GM19043 (cell line): Measurements from ENCODE around the gene NTRK3.

Experiments
- ATAC-seq: cut with Tn5 transposase; IDR thresholded peaks from one replicate; pipeline ENCODE4 v1.9.1; 2021; ENCODE audit warnings: low read depth; ENCODE audit not compliant: unreplicated experiment

Gene NTRK3

DNA sequence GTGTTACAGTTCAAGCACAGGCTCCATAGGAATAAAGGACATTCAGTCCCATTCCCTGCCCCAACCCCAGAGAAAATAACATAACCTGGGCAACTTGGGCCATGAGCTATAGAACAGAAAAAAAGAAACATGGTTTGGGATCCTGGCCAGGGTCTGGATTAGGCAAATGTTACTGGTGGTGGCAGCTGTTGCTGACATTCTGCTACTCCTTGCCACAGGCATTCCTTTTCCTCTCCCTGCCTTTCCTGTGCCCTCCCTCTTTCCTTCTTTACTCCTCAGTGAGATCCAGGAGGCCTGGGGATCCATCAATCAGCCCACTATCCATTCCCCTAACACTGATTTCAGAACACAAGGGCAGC is 129.1 kb downstream of the NTRK3 start:
- no peak for ATAC-seq

DNA sequence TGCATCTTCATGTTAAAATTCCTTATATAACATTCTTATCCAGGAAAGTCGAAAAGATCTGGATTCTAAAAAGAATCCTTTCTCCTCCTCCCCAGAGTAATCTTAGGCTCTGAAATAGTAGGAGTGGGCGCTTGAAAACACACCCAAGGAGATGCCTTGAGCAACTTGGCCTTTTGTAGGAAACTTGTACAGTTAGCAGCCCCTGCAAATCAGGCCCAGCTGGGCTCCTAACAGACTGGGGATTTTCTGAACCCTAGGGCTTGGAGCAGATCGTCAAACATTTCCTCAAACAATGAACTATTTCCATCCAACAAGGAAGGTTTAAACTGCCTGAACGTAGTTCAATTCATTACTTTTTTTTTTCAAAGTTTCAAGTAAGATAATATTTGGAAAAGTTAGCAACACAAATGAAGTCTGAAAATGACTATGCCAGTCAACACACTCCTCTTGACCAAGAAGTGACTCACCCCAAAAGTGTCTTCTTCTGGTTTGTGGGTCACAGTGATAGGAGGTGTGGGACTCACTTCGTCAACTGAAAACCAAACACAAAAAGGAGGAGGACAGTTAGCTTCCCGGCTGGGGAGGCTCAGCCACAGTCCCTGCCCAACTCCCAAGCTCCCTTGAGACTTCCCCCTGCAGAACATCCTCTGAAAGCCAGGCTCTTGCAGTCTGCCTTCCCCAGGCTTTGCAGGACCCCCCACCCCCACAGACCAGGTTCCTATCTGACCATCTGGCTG is 129.7 kb downstream of the NTRK3 start:
- ATAC-seq, result no peak

DNA sequence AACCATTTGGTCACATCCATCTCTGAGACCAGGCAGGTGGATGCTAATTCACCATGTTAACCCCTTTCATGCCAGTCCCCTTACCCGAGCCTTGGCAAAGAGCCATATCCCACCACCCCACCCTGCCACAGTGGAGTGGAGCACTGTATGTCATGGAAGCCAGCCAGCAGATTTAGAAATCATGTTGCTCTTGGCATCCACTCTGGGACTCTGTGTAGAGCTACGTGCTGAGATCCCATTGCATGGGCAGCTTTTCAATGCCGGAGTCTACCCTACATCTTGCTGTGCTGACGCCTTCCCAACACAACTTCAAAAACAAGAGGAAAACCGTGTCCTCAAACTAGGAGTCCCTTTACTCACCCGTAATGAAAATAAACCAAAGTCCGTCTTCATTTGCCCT is 131.0 kb downstream of the NTRK3 start:
- ATAC-seq, result no peak

DNA sequence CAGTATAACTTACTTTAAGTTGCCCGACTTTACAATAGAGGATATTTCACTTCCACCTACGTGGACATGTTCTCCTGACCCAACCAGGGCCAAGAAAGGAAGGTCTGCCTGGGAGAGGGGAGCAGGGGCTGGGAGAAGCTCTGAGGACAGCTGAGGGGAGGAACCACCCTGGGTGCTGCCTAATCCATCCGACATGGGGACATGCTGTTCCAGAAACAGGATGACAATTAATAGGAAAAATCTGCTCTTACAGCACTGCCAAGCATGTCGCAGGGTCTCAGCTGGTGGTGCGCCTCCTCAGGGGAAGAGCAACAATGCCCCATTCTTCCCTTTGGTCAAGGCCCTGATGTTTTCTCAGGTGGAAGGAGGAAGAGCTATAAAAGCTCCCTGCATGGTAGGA is 132.3 kb downstream of the NTRK3 start:
- no peak for ATAC-seq

DNA sequence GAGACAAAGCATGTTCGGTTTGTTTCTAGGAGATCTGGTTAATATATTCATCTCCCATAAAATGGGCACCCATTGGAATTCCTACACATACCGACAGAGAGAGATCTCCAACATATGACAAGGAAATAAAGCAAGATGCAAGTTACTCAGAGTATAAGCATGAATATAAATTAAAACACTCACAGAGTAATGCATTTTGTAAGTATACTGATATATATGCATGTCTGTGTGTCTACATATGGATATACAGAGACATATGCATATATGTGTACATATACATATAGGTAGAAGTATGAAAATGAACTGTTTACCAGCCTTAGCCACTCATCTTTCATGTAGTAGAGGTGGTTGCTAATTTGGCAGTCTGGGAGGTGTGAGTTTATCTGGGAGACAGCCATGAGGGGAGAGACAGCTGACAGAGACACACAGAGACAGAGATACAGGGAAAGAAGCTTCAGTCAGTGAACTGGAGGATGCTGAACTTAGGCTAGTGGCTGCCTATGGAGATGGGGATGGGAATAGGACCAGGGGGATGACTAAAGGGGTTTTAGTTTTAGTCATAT is 134.5 kb downstream of the NTRK3 start:
- ATAC-seq, result no peak

DNA sequence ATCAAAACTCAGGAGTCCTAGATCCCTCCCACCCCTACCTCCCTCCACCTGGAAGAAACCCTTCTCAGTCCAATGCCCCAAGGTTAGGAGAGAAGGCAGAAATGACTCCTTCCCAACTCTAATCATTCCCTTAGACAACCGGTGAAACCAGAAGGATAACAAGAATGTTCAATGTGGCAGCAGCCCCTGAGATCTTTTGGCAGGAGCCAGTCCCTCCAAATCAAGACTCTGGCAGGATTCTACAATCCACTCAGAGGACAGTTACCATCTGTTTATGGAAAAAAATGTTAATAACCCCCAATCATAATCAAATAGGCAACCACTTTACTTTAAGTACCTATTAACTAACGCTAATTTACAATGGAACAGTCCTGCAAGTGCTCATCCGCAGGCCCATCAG is 136.5 kb downstream of the NTRK3 start:
- ATAC-seq, result no peak

DNA sequence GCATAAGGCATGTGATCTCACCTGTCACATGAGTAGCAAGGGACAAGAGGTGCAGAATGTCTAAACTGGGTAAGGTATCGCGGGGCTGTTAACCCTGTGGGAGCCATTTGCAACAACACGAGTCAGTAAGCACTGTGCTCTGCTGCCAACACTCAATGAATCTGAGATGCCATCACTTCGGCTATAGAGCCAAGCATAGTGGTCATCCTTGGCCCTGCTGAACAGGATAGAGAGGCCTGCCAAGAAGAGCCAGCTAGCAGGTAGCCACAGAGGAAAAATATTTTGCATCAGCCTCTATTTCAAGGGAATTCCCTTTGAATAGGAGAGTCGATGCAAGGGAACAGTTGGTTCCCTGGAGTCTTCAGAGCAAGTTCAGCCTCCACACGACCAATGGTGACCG is 137.8 kb downstream of the NTRK3 start:
- no peak for ATAC-seq

DNA sequence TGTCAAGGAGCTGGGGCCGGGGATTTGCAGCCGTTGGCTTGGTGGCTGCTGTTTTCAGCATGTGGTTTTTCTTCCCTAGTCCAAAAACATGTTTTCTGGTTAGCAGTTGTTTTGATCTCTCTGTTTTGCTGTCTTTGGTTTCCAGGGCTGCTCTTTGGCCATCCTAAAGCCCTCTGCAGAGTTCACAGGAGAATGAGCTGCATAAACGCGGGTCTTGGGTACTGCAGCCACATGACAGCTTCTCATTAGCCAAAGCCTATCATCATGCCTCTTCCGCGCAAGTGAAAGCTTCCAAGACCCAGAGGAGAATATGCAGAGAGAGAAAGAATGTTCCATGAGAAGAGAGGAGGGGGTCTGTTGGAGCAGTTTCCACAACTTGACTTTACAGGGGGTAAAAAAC is 138.5 kb downstream of the NTRK3 start:
- ATAC-seq, result no peak

DNA sequence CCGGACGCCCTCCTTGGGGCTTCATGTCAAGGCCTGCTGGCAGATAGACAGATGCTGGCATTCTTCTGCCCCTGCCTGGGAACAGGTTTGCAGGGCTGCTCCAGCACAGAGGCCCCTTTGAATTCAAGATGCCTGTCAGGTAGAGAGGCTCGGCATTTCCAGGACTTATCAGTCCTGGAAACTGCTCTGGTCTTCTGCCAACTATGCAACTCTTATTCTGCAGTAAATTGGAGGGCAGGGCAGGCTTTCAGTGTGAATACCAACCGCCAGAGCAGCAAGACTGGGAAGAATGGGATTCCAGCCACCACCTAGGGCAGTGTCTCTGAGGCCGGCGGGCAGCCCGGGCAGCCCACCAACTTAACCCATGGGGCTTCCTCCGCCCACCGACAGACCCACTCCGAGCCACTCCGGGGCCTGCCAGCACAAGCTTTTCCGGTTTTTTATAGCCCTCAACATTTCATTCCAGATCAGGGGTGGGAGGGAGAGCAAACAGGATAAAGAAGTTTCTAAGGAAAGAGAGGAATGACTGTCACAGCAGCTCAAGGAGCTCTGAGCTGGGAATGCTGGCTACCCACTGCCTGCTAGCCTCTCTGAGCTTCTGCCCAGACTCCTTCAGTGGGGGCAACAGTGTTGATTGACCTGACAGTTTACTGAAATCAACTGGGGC is 140.9 kb downstream of the NTRK3 start:
- no peak for ATAC-seq

DNA sequence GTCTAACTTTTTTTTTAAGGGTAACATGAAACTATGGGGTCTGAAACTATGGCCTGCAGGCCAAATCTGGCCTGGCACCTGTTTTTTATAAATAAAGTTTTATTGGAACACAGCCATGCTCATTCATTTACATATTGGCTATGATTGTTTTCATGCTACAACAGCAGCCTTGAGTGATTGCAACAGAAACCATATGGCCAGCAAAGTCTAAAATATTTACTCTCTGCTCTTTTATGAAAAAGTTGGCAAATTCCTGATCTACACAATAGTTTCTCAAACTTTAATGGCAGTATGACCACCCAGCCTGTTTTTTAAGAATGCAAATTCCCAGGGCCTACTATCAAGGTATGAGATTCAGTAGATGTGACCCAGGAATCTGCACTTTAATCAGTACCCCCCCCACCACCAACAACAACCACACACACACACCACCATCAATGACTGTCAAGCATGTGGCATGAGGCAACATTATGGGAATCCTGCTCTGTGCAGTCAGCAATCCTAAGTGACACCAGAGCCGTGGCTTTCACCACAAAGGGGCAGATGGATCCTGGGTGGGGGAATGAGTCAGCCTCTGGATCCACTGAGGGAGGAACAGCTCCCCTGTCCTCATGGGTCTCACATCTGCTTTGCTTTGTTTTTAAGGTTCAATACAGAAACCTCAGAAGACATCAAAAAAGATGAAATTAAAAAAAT is 142.8 kb downstream of the NTRK3 start:
- ATAC-seq, result no peak

DNA sequence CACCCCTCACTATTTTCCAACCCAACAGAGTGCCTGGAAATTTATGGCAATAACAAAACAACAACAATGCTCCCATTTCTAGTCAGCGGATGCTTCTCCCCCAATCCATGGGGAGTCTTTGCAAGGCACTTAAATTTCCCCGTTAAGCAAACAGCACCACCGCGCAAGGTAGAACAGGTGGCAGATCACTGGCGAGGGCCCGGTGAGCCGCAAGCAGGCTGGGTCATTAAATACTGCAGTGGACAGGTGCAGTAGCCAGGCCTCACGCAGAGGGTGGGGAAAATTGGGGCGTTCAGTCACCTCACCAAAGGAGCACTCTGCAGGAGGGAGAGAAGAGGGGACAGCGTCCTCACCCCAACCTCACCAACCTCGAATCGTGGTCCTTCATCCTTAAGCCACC is 147.5 kb downstream of the NTRK3 start:
- no peak for ATAC-seq

DNA sequence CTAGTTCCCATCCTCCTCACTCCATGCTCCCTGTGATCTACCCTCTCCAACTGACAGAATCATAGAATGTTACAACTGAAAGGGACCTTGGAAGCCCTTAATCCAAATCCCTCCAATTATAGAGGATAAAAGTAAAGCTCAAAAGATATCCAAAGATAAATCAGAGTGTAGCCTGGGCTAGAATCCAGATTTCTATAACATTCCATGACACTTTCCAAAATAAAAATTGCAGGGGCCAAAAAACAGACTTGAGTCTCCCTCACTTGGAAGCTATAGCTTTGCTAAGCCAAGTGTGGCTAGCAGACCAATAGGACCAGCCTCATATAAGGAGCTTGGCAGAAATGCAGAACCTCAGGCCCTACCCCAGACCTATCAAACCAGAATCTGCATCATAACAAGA is 148.1 kb downstream of the NTRK3 start:
- no peak for ATAC-seq

DNA sequence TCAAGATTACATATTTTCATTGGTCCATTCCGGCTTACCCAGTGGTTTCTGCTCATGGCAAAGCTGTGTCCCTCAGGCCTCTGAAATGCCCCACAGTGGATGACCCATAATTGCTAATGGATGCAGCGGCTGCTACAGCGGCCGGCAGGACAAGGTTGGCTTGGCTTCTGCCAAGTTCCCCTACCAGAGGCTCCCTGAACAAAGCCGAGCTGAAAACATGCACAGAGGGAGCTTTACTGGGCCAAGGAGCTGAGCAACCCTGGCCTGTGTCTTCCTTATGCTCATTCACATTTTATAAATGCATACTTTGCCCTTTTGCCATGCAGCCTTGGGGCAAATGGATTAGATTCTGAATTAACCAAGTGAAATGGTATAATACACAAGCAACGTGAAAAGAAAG is 150.5 kb downstream of the NTRK3 start:
- no peak for ATAC-seq

DNA sequence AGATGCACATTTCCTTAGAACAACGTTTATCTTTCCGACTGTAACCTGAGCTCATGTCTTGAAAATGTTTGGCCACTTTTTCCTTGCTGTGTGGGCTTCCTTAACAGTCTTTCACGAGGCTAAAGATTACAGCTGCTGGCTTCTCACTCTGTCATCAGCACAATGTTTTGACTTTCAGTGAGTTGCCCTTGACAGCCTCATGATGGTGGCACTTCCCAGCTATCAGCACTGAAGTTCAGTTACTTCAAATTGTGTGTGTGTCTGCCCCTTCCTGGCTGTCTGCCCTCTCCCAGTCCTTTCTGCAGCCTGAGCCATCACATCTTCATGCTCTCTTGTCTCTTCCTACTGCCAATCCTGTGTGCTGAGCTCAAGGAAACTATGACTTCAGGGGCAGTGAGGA is 152.2 kb downstream of the NTRK3 start:
- no peak for ATAC-seq

DNA sequence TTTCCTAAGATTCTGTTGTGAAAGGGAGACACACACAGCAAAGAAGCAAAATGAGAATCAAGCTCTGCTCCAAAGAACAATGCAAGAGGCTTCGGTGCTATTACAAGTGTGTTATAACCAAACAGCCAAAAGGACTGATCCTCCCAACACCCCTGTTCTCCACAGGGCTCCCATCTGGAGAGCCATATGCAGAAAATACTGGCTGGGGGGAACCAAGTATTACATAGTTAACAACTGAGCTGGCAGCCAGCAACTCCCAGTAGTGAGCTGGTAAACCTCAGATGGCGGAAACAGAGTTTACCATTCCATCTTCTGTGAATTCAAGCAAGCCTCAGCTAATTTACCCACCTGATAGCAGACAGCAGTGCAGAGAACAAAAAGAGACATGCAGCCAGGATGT is 156.4 kb downstream of the NTRK3 start:
- no peak for ATAC-seq

DNA sequence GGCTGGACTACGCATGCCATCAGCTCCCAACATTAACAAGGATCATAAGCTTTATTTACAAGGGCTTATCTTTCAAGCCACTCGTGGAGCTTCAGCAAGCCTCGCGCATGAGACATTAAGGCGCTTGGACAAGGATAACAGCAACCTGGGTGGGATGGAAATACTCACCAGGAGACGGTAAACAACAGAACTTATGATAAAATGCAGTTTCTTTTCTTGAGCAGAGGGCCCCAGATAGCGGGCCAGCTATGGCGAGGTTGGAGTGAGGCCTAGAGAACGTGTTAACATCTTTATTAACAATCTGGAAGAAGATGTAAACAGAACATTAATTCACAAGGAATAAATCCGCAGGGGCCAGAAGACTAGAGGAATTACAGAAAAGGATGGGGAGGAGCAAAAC is 158.2 kb downstream of the NTRK3 start:
- ATAC-seq, result no peak

DNA sequence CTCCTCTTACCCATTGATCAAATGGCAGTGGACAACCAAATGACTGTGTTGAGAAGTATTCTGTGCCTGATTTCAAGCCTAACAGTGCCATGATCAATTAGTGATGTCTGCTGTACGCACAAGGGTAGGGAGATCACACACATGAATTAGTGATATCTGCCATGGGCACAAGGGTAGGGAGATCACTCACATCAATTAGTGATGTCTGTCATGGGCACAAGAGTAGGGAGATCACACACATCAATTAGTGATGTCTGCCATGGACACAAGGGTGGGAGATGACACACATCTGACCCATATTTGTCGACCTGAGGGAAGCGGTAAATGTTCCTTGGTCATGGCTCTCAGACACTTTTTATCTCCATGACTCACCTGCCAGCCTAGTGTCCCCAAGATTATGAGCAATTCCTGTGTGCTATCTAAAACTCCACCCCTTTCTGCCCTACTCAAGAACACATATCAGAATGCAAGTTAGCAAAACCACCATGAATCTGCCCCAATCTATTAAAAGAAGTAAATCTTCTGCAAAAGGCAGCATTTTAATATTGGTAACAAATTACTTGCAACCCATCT is 165.0 kb downstream of the NTRK3 start:
- no peak for ATAC-seq

DNA sequence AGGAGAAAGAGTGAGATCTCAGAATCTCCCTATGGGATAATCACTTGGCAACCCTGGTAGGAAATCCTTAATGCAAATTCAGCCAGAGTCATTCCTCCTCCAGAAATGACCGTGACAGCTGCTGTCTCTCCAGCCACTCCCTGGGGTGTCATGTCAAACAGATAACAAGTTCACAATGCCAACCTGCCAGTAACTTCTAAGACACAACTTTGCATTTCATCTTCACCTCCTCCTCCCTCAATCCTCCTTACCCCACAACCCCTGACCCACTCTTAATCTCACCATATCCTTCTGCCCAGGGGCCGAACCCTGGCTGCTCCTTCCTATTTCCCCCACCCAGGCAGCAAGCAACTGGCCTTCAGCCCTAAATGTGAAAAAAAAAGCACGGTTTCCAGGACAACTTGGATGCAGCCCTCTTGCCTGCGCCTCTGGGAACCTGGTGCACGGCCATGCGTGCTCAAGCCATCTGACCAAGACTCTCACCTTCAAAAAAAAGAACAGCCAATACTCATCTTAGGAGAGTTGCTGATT is 166.0 kb downstream of the NTRK3 start:
- no peak for ATAC-seq

DNA sequence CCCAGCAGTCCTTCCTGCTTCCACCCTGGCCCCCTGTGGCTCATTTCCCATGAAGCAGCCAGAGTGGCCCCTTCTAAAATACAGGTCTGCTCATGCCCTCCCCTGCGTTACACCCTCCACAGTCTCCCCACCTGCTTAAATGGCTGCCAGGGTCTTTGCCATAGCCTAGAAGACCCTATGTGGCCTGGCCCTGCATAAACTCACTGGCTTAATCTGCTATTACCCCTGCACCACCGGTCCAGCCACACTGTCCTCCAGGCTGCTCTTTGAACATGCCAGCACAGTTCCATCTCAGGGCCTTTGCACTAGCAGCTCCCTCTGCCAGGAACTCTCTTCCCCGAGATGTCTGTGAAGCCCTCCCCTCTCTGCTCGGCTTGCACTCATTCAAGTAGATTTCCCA is 166.8 kb downstream of the NTRK3 start:
- ATAC-seq, result no peak

DNA sequence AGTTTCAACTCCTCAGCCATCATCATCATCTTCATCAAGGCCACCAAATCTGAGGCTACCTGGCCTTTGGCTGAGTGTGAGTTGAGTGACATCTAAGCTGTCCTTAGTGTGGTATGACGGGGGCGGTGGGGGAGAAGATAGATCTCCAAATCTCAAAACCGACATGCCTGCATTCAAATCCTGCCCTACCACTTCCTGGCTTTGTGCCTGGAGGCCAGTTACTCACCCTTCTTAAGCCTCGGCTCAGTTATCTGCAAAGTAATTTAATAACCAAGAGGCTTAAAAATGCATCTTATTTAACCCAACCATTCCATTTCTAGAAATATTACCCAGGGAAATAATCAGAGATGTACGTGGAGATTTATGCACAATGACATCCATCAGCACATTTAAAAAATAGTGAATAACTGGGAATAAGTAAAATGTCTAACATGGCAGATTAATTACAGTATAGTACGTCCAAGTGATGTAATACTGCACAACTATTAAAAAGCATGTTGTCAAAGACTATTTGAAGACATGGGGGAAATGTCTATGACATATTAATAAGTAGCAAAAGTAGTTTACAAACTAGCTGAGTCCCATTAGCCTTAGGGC is 167.4 kb downstream of the NTRK3 start:
- no peak for ATAC-seq
